ENCODE data around the gene DGCR6.
"Not testable (repeated sequence)": the region's sequence is repeated elsewhere in the genome, so short reads cannot be mapped to it uniquely, and the experiment has no call there.

DGCR6 gene

DNA sequence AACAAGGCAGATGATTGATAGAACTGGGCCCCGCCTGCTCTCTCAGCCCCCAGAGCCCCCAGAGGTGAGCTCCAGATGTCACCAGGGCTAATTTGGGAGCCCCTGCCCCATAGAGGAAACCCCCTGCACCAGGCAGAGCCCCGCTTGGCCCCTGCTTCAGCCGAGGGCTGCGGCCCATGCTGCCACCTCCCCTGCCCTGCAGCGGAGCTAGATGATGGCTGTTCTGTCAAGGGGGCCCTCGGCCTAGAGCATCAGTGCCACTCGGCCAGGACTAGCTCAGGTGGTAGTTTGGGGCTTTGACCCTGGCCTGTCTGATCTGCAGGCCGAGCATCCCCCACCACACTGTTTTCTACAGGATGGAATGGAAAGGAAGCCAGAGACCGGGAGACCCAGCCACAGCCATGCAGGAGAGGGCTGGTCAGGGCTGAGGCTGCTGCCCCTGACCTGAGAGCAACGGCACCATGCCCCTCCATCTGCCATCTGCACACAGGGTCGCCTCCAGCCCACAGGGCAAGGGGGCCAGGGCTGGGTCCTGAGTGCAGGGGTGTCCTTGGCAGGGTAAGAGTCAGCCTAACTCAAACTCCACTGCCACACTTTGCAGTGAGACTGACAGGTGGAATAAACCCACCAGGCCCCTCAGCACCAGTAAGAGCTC, 54.2 kb downstream of the DGCR6 start:
- not testable (repeated sequence) for DNase-seq (ENCODE audit: low spot score)

GRCh38 chr22:18961201-18961600, 55.1 kb downstream of the DGCR6 start:
- not testable (repeated sequence) for DNase-seq (ENCODE audit: low spot score)
